Adrenal gland (tissue), 5 donors: ENCODE results near the gene FAM118A.

ENCODE experiments used
- POLR2A ChIP-seq, 2 donors: fragments of 450-650 bp; IDR thresholded peaks; one replicate each; pipeline ENCODE4 v1.6.1; 2017; ENCODE audit warnings: antibody characterized with exemption in 2 of 2, mild to moderate bottlenecking in 2 of 2, moderate library complexity in 1 of 2
- TF ChIP-seq, protein P1 (sequence below), 6 experiments: fragments of 450-650 bp in 4 of 6; fragments of 200-600 bp in 2 of 6; sonication (generic) in 1 of 6; IDR thresholded peaks; 1 replicate in 5 of 6; 2 replicates in 1 of 6; pipeline versions ENCODE4 v1.5.1 to v1.8.0; 2016 to 2021; ENCODE audit warnings: antibody characterized with exemption in 6 of 6, mild to moderate bottlenecking in 2 of 6, moderate library complexity in 1 of 6
- donor health status: DM: no; HTN: no; CAD: no.

DNA sequence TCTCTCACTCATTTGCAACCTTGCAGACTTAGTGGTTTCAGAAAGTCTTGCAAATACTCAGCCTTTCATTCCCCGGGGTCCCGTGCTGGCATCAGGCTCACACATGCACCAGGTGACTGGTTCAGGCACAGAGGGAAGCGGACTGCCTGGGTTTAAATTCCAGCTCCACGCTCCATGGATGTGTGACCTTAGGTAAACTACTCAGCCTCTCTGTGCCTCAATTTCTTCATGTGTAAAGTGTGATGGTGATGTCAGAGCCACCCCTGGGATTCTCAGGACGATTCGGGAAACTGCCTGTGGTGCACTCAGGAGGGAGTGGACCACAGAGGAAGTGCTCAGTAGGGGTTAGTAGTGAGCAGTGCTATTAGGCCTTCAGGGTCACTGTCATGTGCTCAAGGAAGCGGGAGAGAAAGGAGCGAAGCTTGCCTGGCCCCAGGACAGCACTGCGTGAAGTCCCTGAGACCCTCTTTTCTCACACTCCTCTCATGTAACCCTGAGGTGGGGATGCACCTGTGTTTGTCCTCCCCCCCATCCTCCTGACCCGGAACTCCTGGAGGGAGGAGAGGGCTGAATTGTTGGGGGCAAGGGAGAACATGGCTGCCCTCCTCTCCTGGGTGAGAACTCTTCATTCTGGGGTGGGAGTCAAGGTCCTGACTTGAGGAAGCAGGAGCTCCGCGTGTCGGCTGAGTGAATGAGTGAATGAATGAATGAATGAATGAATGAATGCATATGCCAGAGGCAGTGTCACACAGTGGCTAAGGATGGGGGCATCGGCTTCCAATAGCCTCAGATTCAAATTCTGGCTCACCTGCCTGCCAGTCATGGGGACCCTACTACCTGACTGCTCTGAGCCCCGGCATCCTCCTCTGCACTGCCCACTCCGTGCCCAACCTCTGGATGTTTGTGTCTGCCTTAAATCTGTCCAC, 39.4 kb upstream of the FAM118A start:
- TF ChIP-seq, protein P1, sequence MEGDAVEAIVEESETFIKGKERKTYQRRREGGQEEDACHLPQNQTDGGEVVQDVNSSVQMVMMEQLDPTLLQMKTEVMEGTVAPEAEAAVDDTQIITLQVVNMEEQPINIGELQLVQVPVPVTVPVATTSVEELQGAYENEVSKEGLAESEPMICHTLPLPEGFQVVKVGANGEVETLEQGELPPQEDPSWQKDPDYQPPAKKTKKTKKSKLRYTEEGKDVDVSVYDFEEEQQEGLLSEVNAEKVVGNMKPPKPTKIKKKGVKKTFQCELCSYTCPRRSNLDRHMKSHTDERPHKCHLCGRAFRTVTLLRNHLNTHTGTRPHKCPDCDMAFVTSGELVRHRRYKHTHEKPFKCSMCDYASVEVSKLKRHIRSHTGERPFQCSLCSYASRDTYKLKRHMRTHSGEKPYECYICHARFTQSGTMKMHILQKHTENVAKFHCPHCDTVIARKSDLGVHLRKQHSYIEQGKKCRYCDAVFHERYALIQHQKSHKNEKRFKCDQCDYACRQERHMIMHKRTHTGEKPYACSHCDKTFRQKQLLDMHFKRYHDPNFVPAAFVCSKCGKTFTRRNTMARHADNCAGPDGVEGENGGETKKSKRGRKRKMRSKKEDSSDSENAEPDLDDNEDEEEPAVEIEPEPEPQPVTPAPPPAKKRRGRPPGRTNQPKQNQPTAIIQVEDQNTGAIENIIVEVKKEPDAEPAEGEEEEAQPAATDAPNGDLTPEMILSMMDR (IDR thresholded peaks at IDR 0.05): no peak
- TF ChIP-seq POLR2A (IDR thresholded peaks at IDR 0.05): no peak
